ENCODE data around the gene IQGAP2. TPM values are rescaled to one million over a fixed set of nuclear protein-coding genes. Genes with fewer than 3 reads are reported as not detected.
"Not testable (repeated sequence)": the region's sequence is repeated elsewhere in the genome, so short reads cannot be mapped to it uniquely, and the experiment has no call there.

The IQGAP2 gene
- total RNA-seq, 1 donor from 2014 or later = 1.3 TPM

- no peak for DNase-seq (ENCODE audit: low read depth)
- no peak for TF ChIP-seq CTCF (conservative IDR thresholded peaks at IDR 0.05; ENCODE audit: low read depth, low read length)
- no peak overlapping the region for H3K4me3 ChIP-seq (ENCODE audit: low read depth, low read length)
Measured at GRCh38 chr5:76598531-76598930, 195.4 kb downstream of the IQGAP2 start.

- no peak overlapping the region for H3K4me3 ChIP-seq (ENCODE audit: low read depth, low read length)
- no peak for TF ChIP-seq CTCF (conservative IDR thresholded peaks at IDR 0.05; ENCODE audit: low read depth, low read length)
- no peak for DNase-seq (ENCODE audit: low read depth)
Measured at GRCh38 chr5:76600716-76601115, 197.6 kb downstream of the IQGAP2 start.

GRCh38 chr5:76601470-76601869 lies 198.4 kb downstream of the IQGAP2 start:
- TF ChIP-seq CTCF (conservative IDR thresholded peaks at IDR 0.05; ENCODE audit: low read depth, low read length) = peak; percentile 84
- DNase-seq (ENCODE audit: low read depth) = no peak
- H3K4me3 ChIP-seq (ENCODE audit: low read depth, low read length) = no peak overlapping the region

- TF ChIP-seq CTCF (conservative IDR thresholded peaks at IDR 0.05; ENCODE audit: low read depth, low read length) = peak; percentile 45
- no peak for DNase-seq (ENCODE audit: low read depth)
- no peak overlapping the region for H3K4me3 ChIP-seq (ENCODE audit: low read depth, low read length)
Measured at GRCh38 chr5:76602094-76602726, 199.1 kb downstream of the IQGAP2 start.

- DNase-seq (ENCODE audit: low read depth); H3K4me3 ChIP-seq (ENCODE audit: low read depth, low read length): not testable (repeated sequence)
Measured at GRCh38 chr5:76603991-76604390, 200.9 kb downstream of the IQGAP2 start.

GRCh38 chr5:76604838-76605237 lies 201.8 kb downstream of the IQGAP2 start:
- no peak for TF ChIP-seq CTCF (conservative IDR thresholded peaks at IDR 0.05; ENCODE audit: low read depth, low read length)
- no peak for DNase-seq (ENCODE audit: low read depth)

GRCh38 chr5:76606701-76607100 lies 203.6 kb downstream of the IQGAP2 start:
- no peak for DNase-seq (ENCODE audit: low read depth)
- no peak for TF ChIP-seq CTCF (conservative IDR thresholded peaks at IDR 0.05; ENCODE audit: low read depth, low read length)
- no peak overlapping the region for H3K4me3 ChIP-seq (ENCODE audit: low read depth, low read length)

More at GRCh38 chr5:76604838-76605237, 201.8 kb downstream of the IQGAP2 start:
- no peak overlapping the region for H3K4me3 ChIP-seq (ENCODE audit: low read depth, low read length)
